ENCODE results near the gene CCDC9.

CCDC9 gene

GRCh38 chr19:47255879-47256692 is at the start of gene CCDC9:
Gene CCDC9, plus strand, starts transcription at chr19:47256525. Its CDS starts 1,876 bp downstream, at chr19:47258401.
- DNase-seq = peak; percentile 97

GRCh38 chr19:47209319-47210179 is 46.8 kb upstream of the CCDC9 start:
- no peak for DNase-seq

- no peak for DNase-seq
Measured at GRCh38 chr19:47210180-47210490, 46.2 kb upstream of the CCDC9 start.

GRCh38 chr19:47210689-47211316 is 45.5 kb upstream of the CCDC9 start:
- peak; percentile 86 for DNase-seq

GRCh38 chr19:47215581-47215980 is 40.7 kb upstream of the CCDC9 start:
- no peak for DNase-seq

GRCh38 chr19:47221080-47221841 is 35.1 kb upstream of the CCDC9 start:
- DNase-seq = no peak

- no peak for DNase-seq
Measured at GRCh38 chr19:47221890-47222289, 34.4 kb upstream of the CCDC9 start.

GRCh38 chr19:47225746-47226425 is 30.4 kb upstream of the CCDC9 start:
- DNase-seq = peak; percentile 84

GRCh38 chr19:47226426-47227351 is 29.6 kb upstream of the CCDC9 start:
- peak; percentile 64 for DNase-seq

- DNase-seq = peak; percentile 59
Measured at GRCh38 chr19:47227352-47228167, 28.8 kb upstream of the CCDC9 start.

- DNase-seq = peak; percentile 54
Measured at GRCh38 chr19:47228168-47228936, 28.0 kb upstream of the CCDC9 start.

- peak; percentile 24 for DNase-seq
Measured at GRCh38 chr19:47228937-47229675, 27.2 kb upstream of the CCDC9 start.

- DNase-seq = peak; percentile 34
Measured at GRCh38 chr19:47229676-47230053, 26.7 kb upstream of the CCDC9 start.

- DNase-seq = peak; percentile 78
Measured at GRCh38 chr19:47230054-47230920, 26.0 kb upstream of the CCDC9 start.

GRCh38 chr19:47230921-47231214 is 25.5 kb upstream of the CCDC9 start, which contains the start of gene BBC3:
Gene BBC3, minus strand, starts transcription at chr19:47231199. Its CDS starts 2,768 bp downstream, at chr19:47228431.
- DNase-seq = no peak

- DNase-seq = peak; percentile 91
Measured at GRCh38 chr19:47231215-47232054, 24.9 kb upstream of the CCDC9 start.

Measured in stimulated activated CD4-positive, alpha-beta T cell treated with anti-CD3 and anti-CD28 coated beads, Interleukin-15, amount 100 ng/mL, for 24 hours (primary cell).